GM04504 (cell line): ENCODE data around the gene TOE1.
A peak's percentile ranks its signal among the peaks of the same experiment; 100 is the strongest.
"Not testable (repeated sequence)": the region's sequence is repeated elsewhere in the genome, so short reads cannot be mapped to it uniquely, and the experiment has no call there.

Experiments
- DNase-seq: peaks from one replicate; pipeline ENCODE4 v3.0.0-alpha.2; 2012; ENCODE audit warnings: low read depth

The TOE1 gene

DNA sequence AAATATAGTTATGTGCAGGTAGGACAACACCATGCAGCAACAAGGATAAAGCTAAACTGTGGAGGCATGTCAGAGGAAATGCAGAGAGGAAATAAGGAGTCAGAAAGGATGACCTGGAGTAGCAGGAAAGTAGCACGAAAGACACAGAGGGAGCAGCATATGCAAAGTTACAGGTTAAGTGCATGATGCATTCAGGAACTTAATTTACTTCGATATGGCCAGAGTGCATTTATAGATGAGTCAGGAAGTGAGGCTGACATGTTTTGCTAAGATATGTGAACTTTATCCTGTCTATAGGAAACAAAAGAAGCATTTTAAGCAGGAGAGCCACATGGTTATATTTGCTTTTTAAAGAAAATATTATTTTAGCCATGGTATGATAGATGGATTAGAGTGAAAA, 15.7 kb downstream of the TOE1 start:
- DNase-seq = no peak

DNA sequence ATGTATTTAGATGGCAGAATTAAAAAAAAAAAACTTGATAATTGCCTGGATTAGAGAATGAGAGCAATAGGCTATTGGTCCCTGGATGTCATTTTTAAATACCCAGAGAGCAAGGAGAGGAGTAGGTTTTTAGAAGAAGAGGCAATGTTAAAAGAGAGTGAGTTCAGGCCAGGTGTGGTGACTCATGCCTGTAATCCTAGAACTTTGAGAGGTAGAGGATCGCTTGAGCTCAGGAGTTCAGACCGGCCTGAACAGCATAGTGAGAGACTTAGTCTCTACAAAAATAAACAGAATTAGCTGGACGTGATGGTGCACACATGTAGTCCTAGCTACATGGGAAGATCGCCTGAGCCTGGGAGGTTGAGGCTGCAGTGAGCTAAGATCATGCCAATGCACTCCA, 16.2 kb downstream of the TOE1 start:
- DNase-seq = no peak

DNA sequence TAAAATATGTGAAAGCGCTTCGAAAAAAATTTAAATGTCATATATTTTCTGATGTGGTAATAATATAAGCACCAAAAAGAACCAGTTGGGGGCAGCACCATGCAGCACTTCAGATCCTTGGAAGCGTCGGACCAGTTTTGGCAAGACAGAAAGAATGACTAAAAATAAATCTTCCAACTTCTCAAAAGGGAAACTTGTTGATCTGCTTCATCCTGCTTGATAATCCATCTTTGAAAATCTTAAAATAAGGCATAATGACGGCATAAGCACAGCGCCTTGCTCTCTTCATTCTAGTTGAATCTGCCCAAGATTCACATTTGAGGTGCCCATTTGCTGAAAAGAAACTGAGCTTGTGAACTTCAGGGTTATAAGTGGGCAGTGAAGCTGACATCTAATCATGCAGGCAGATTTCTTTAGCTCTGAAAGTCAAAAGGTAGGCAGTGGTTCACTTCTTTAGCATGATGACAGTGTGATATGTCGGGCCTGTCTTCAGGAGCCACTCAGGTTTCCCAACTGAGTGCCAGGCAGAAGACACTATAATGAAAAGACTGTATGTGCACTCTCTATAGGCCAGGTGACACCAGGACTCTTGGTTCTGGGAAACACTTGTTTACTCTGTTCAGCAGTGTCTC, 20.0 kb downstream of the TOE1 start:
- peak; percentile 40 for DNase-seq

GRCh38 chr1:45360981-45361380, 21.0 kb downstream of the TOE1 start:
- peak; percentile 65 for DNase-seq

DNA sequence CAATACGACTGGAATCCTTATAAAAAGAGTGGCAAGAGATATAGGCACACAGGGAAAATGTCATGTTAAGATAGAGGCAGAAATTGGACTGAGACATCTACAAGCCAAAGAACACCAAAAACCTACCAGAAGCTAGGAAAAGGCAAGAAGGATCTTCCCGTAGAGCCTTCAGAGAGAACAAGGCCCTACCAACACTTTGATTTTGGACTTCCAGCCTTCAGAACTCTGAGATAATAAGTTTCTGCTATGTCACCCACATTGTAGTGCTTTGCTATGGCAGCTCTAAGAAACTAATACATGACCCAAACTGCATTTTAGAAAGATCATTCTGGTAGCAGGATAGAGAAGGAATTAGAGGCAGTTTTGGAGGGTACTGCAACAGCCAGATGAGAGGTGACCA, 24.3 kb downstream of the TOE1 start:
- no peak for DNase-seq

DNA sequence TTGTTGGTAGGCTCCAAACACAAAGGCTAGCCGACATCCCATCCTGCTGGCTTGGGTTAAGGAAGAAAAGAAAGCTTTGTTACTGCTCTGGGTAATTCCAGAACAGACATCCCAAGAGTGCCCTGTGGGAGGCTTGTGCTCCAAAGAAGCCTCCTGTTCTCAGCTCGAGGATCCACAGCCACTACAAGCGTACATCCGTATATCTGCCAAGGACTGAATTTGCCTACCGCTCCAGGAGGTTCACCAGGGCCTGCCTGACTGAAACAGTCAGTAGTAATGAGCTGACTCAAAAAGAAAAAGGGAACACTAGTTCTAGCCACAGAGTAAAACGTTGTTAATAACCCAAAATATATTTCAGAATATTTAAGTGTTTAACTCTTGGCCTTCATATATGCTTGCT, 25.1 kb downstream of the TOE1 start:
- DNase-seq = no peak

- DNase-seq = no peak
These were observed 30.6 kb downstream of the TOE1 start for GRCh38 chr1:45370575-45370974.

GRCh38 chr1:45373573-45373972, 33.6 kb downstream of the TOE1 start:
- no peak for DNase-seq

DNA sequence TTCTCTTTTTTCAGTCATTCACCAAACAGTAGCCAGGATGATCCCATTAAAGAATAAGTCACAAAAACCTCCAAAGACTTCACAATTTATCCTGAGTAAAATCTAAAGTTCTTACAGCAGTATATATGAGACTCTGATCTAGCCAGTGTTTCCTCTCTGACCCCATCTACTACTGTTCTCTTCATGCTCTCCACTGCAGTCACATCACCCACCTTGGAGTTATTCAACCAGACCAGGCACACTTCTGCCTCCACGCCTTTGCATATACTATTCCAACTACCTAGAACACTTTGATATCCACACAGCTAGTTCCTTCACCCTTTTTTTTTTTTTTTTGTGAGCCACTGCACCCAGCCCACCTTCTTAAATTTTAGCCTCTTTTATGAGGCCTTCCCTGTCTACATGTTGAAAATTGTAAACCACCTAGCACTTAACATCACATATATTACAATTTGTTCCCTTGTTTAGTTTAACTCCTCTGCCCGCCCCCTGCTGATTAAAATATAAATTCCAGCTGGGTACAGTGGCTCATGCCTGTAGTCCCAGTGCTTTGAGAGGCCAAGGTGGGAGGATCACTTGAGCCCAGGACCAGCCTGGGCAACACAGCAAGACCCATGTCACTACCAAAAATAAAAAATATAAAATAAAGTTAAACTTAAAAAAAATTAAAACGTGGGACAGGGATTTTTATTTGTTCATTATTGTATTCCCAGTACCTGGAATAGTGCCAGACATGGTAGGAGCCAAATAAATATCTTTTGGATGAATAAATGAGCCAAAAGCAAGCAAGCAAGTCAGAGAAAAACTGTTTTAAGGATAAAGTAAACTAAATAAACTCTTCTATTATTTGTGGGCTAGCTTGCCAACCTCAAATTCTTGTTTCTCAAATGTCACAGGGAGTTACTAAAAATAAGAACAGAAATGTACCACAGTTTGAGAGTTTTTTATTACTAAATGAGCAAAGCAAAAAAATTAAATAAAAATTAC, 35.4 kb downstream of the TOE1 start:
- DNase-seq = no peak

DNA sequence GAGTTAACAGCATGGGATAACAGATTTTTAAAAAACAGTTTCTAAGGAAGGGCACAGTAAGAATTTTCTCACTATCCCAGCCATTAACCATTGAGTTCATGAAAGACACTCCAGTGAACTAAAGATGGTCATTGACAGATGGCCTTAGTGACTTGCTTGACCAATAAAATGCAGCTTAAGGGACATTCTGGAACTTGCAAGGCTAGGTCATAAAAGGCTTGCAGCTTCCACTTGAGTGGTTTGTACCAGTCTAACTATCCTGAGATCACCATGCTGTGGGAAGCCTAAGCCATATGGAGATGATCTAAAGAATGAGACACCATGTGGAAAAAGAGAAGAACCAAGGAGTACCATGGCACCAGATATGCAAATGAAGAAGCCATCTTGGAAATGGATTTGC, 38.2 kb downstream of the TOE1 start:
- DNase-seq = no peak

- DNase-seq = no peak
These were observed 39.6 kb downstream of the TOE1 start for GRCh38 chr1:45379524-45379923.

DNA sequence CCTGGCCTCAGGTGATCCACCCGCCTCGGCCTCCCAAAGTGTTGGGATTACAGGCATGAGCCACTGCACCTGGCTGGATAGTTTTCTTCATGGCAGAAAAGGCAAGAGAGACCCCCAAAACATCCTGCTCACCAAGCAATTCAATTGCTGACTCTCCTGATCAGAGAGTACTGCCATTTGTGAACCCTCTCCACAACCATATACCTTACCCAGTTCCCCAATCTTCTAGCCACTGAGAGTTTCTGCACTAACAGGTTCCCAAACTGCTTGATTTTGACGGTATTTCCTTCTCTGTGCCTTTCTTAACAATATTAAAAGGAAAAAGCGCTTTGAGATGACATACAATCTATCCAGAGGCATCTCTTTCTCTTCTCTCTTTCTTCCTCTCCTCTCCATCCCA, 40.2 kb downstream of the TOE1 start:
- DNase-seq = no peak

- no peak for DNase-seq
These were observed 40.8 kb downstream of the TOE1 start for GRCh38 chr1:45380730-45381129.

GRCh38 chr1:45381243-45381642, 41.3 kb downstream of the TOE1 start:
- DNase-seq = no peak

DNA sequence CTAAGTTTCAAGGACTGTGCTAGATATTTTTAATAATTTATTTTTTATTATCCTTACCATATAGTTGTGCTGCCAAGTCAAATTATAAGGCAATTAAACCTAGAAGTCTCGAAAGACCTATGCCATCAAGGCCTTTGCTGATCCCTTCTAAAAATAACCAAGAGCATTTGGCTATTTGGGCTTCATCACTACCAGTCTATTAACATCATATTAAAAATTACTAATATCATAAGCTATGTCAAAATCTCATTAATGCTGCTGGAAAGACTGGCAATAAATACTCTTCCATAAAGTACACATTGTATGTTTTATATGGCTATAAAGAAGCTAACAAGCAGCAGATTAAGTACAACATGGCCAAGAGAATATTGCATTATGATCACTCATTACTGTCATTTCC, 43.2 kb downstream of the TOE1 start:
- DNase-seq = no peak

DNA sequence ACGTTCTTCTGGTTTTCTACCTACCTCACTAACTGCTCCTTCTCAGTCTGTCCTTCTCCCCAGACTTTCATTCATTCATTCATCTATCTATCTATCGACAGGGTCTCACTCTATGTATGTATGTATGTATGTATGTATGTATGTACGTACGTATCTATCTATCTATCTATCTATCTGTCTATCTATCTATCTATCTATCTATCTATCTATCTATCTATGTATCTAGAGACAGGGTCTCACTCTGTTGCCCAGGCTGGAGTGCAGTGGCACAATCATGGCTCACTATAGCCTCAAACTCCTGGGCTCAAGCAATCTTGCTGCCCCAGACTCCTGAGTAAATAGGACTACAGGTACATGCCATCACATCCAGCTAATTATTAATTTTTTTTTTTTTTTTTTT, 44.2 kb downstream of the TOE1 start:
- DNase-seq = not testable (repeated sequence)

- no peak for DNase-seq
These were observed 45.3 kb downstream of the TOE1 start for GRCh38 chr1:45385302-45385701.

DNA sequence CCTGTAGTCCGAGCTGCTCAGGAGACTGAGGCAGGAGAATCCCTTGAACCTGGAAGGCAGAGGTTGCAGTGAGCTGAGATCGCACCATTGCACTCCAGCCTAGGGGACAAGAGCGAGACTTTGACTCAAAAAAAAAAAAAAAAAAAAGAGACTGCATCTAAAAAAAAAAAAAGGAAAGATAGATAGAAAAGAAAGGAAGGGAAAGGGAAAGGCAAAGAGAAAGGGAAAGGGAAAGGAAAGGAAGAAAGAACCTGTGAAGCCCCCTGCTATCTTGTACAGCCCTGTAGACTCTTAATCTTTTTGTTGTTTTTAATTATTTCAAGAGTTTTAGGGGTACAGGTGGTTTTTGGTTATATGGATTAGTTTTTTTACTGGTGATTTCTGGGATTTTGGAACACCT, 46.2 kb downstream of the TOE1 start:
- DNase-seq = no peak
